ENCODE measurements around the gene PADI6.

Gene PADI6

DNA sequence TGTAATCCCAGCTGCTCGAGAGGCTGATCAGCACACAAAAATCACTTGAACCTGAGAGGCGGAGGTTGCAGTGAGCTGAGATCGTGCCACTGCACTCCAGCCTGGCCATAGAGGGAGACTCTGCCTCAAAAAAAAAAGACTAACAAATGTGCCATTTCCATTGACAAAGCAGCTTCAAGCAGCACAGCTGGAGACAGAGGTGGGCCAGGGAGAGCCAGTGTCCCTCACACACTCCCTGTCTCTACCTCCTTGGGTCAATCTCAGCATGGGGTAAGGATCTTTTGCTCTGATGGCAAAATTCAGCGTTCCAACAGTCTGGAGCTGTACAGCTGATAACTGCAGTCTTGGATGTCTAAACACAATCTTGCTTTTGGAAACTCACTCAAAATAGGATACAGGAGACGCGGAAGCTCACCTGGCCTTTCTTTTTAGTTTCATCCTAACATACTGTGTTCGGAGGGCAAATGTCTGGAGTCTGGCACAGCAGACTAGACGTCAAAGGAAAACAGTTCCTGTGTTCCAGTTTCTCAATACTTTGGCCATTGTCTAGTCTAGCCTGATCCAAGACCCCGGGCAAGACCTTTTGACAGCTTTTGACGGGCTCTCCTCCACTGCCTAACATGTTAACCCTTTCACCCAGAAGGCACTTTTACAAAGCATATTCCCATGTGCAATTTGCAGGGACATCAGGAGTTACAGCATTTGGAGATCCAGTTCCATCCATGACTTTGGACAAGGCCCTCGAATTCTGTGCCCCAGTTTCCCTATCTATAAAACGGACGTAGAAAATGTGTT, 64.6 kb downstream of the PADI6 start:
- DNase-seq (ENCODE audit: low read depth) = no peak

DNA sequence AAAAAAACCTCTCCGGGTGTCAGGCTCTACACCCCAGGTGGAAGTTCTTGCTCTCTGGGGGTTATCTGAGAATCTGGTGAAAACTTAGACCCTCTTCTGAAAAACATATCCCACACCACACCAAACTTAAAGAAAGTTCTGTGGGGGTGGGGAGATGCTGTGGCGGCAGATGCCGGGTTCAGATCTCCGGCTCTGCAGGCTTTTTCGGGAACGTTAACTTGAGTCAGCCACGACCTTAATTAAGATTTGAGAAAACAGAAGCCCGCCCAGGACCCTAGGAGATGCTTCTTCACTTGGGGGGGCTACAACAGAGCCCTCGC, 65.2 kb downstream of the PADI6 start:
- no peak for DNase-seq (ENCODE audit: low read depth)

DNA sequence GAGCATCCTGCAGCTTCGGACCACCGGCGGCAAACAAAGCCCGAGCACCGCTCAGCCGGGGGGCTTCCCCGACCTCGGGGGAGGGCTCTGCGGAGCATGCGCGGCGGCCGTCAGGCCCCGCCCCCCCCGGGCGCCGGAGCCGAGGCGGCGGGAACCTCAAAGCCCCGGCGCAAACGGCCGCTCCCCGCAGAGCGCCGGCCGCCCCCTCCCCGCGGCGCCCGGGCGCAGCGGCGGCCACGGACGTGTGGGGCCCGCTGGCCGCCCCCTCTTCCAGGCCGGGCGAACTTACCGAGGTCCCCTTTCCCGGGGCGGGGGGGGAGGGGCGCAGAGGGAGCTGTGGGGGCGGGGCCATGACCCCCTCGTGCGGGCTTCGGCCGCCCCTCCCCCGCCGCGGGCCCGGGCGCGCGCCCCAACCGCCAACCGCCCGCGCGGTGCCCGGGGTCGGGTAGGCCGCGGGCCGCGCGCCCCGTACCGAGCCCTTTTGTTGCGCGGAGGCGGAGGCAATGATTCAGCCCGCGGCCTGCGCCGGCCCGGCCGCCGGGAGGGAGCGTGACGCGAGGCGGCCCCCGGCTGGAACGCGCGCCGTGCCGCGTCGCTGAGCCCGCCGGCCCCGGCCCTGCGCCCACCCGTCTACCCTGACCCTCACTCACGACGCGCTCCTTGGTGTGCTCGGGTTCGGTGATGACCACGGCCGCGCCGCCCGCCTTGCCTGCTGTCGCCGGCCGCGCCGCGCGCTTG, 65.8 kb downstream of the PADI6 start:
- DNase-seq (ENCODE audit: low read depth) = no peak

DNA sequence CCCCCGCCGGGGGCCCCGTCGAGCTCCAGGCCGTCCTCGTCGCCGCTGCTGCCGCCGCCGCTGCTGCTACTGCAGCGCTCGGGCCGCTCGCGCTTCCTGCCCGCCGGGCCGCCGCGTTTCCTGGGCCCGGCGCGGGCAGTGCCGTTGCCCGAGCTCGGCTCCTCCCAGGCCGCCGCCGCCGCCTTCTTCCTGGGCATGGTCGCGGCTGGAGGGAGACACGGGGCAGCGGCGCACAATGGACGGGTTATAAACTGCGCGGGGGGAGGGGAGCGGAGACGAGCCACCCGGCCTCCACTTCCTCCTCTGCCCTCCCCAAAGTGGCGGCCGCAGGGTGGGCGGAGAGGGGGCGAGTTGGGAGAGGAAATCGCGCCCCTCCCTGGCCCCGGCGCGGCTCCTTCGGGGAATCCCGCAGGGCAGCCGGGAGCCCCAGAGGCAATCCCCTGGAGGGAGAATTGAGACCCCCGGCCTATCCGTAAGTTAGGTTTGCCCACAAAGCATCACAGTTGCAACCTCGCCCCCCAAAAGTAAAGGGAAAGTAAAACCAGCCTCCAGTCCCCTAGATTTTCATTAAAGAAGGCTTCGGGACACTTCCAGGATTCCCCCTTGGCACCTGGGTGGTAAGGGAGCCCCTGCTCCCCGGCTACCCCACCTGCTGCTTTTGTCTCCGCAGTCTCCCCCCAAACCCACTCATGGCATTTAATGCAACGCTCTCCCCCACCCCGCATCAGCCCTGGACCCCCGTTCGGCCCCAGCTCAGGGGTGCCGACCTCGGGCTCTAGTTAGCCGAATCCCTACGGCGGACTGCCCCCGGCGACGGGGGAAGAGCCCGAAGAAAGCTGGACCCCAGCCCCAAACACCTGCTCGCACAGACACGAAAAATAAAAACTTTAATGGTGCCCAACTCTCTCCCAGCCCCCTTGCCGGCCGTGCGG, 66.6 kb downstream of the PADI6 start:
- no peak for DNase-seq (ENCODE audit: low read depth)

DNA sequence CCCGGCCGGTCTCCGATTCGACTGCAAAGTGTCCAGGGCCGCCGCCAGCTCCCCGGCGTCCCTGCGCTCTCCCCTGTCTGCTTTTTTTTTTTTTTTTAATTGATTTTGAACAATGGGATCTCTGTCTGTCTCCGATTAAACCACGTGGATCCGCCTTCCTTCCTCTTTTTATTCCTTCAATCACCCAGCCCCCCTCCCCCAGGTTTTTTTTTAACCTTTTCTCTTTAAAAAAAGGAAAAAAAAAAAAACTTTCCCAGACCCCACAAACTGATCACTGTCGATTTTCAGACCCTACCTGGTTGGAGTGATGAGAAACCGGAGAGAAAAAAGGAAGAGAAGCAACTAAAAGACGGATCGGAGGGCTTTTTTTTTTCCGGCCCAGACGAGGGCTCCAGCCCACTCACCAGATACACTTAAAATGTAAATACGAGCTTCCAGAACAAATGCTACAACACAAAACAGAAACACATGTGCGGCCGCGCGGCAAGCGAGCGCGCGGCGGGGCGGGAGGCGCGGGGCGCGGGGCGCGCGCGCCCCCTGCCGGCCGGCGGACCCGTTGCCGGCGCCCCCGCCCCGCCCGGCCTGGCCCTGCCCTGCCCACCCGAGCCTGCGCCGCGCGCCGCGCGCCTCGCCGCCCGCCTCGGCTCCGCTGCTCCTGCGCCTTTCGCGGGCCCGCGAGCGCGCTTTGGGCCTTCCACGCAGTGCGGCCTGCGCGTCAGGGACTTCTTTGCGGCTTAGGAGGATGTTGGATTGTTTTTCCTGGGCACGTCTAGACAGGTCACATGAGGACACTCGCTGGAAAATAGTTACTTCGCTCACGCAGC, 67.5 kb downstream of the PADI6 start, which contains the start of gene RCC2:
TSS of gene RCC2 (minus strand) at position 428 of the 824 bp plus-strand sequence. CDS start 1,163 bp downstream, outside the sequence.
- peak; percentile 34 for DNase-seq (ENCODE audit: low read depth)

DNA sequence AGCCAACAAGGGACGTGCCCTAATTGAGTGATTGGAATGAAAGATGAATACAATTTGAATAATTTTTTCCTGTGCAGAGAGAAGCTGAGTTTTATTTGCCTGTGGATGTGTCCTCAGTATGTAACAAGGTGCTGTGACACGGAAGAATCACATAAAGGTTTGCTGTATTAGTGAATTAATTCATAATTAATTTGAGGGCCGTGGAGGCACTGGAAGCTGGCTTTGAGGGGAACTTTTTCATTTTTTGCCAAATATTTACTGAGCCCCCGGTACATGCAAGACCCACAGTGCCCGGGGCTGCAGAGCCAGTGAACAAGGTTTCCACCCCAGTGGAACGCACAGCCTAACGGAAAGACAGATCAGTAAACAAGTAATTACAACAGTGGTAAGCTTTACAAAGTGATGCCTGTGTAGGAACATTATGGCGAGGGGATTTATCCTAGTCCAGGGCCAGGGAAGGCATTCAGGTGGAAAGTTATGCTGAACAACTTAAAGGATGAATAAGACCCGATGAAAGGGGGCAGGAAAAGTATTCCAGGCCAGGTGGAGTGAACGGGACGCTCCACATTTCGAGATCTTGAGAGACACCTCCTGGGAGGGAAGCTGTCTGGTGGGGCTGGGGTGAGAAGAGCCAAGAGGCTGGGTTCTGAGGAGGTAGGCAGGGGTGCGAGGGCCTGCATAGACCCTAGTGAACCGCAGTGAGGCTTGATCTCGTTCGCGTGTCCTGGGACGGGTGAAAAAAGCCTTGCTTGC, 68.3 kb downstream of the PADI6 start:
- DNase-seq (ENCODE audit: low read depth) = no peak

DNA sequence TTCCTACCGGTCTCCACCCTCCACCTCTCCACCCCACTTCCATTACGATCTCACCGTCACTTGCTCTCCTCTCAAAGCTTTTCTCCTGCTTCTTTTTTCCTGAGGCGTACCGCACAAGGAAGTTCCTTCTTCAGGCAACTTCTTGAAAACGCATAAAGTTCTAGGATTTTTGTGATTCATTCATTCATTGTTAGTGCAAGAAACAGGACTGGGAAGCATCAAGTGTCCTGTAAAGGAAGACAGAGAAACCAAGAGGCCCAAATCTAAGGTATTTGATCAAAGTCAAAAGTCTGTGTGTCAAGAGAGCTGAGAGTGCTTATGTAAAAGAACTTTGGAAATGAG, 68.8 kb downstream of the PADI6 start:
- no peak for DNase-seq (ENCODE audit: low read depth)

DNA sequence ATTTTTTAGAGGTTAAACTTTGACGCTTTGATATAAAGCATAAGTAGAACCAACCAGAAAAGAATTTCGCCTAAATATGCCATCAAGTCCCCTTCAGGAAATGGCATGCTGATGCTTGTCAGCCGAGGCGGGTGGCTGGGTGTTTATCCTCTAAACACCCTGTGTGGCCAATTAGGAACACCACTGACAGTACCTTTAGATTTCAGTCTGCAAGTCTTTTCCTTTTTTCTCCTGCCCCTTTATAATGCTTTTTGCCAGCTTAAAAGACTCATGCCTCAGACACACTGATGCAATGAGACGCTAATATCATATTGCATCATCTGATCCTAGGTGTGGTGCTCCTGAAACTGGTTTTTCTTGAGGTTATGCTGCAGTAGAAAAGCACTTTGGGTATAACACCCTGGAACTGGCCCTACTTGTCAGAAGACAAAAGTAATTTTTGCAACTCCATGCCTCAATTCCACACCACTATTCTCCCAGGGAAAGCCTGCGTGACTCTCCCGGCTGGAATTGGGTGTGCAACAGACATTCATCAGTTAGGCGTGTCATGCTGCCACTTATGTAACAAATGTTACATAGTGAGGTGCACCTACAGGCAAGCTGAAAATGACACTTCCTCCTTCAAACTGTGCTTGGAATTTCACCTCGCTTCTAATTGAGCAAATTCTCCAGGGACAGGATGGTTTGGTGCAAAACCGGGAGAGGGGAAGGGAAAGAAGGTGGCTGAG, 69.4 kb downstream of the PADI6 start:
- peak; percentile 36 for DNase-seq (ENCODE audit: low read depth)

DNA sequence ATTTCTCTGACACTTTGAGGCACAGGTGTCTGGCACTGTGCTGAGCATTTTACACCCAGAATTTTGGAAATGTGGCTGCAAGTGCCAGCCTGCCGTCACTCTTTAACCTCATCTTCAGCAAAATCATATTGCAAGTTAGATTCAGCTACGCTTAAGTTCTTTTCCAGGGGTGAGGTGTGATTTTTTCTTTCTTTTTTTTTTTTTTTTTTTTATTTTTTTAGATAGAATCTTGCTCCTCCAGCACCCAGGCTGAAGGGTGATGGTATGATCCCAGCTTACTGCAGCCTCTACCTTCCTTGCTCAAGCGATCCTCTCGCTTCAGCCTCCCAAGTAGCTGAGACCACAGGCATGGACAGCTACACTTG, 70.0 kb downstream of the PADI6 start:
- no peak for DNase-seq (ENCODE audit: low read depth)

DNA sequence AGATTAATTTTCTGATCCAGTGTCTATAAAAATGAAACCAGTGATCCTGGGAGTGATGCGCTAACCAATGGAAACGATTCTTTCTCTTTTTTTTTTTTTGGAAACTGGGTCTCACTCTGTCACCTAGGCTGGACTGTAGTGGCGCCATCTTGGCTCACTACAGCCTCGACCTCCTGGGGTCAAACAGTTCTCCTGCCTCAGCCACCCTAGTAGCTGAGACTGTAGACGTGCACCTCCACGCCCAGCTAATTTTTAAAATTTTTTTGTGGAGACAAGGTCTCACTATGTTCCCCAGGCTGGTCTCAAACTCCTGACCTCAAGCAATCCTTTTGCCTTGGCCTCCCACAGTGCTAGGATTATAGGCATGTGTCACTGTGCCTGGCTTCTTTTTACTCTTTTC, 70.8 kb downstream of the PADI6 start:
- no peak for DNase-seq (ENCODE audit: low read depth)

DNA sequence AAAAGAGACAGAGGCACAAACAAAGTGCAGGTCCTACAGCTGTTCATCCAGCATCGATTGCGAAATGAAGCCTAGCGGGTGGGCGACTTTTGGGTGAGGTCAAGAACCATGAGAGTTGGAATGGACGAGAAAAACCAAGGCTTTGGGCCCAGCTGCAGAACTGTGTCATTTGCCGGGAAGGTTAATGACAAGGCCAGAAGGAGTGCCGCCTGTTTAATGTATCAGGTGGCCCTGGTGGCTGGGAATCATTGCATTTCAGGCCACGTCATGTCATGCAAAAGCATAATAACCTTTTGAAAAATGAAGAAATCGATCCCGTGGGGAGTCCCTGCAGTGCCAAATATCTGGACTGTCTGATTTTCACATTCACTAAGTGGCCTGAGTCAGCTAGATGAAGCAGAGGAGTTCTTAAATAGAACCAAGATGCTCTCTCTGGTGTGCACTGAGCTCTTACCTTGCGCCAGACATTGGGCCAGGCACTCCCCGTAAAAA, 75.6 kb downstream of the PADI6 start:
- no peak for DNase-seq (ENCODE audit: low read depth)

Measured in HS-27A (cell line).